Heart right ventricle (tissue), 16 donors: Measurements from ENCODE around the gene MTMR10. TPM values are rescaled to one million over a fixed set of nuclear protein-coding genes. Genes with fewer than 3 reads are reported as not detected.

Experiments used
- ATAC-seq, 8 donors: fragments of 200-7000 bp; cut with Tn5 transposase; one replicate each; pipeline ENCODE4 v1.9.1; 2020; ENCODE audit warnings: mild to moderate bottlenecking in 8 of 8, moderate library complexity in 8 of 8, moderate number of reproducible peaks in 1 of 8
- DNase-seq, 2 donors: peaks; one replicate each; pipeline ENCODE4 v3.0.0-alpha.2; 2020
- H3K27ac ChIP-seq, 10 donors: fragments of 200-600 bp; sonication (generic) in 2 of 10; one replicate each; pipeline versions ENCODE4 v1.5.0 to v1.8.0; 2020 to 2022; ENCODE audit warnings: mild to moderate bottlenecking in 3 of 10
- H3K27me3 ChIP-seq, 7 donors: fragments of 200-600 bp; one replicate each; pipeline ENCODE4 v1.8.0; 2021 to 2022; ENCODE audit warnings: mild to moderate bottlenecking in 2 of 7
- H3K36me3 ChIP-seq, 9 donors: fragments of 200-600 bp; sonication (generic) in 1 of 9; one replicate each; pipeline versions ENCODE4 v1.5.0 to v1.8.0; 2020 to 2022; ENCODE audit warnings: mild to moderate bottlenecking in 2 of 9
- H3K4me1 ChIP-seq, 9 donors: fragments of 200-600 bp; sonication (generic) in 1 of 9; one replicate each; pipeline versions ENCODE4 v1.5.0 to v1.8.0; 2020 to 2022; ENCODE audit warnings: mild to moderate bottlenecking in 4 of 9
- H3K4me3 ChIP-seq, 10 donors: fragments of 200-600 bp; sonication (generic) in 2 of 10; one replicate each; pipeline versions ENCODE4 v1.5.0 to v1.8.0; 2020 to 2022; ENCODE audit warnings: mild to moderate bottlenecking in 7 of 10, moderate library complexity in 2 of 10
- H3K9me3 ChIP-seq, 11 donors: fragments of 200-600 bp in 10 of 11; sonication (generic) in 2 of 11; one replicate each; pipeline versions ENCODE4 v1.5.0 to v1.8.0; 2013 to 2022; ENCODE audit warnings: mild to moderate bottlenecking in 2 of 11, control low read depth in 1 of 11, moderate library complexity in 1 of 11
- CTCF ChIP-seq, 9 donors: fragments of 200-600 bp; sonication (generic) in 2 of 9; IDR thresholded peaks; one replicate each; pipeline versions ENCODE4 v1.5.0 to v1.8.0; 2021 to 2022; ENCODE audit warnings: antibody characterized with exemption in 9 of 9, mild to moderate bottlenecking in 5 of 9, moderate library complexity in 1 of 9
- WGBS, 2 donors: extraction: QIAGEN DNeasy Blood & Tissue Kit; methylation state at CpG; one replicate each; pipeline ENCODE4 v1.1.7; 2013; ENCODE audit warnings: inconsistent platforms in 1 of 2; 5-methylcytosine and 5-hydroxymethylcytosine counted together
- intact Hi-C, 10 donors: fragments of 100-400 bp; cut with DNase I; formaldehyde crosslinking; loops; one replicate each; pipeline versions ENCODE4 v1.11.1 to v1.14.2; 2022
- polyA plus RNA-seq, 2 donors: library from polyadenylated mRNA; stranded (reverse); fragments of 200-250 nt; gene quantifications; one replicate each; pipeline ENCODE4 v1.2.3, GENCODE V29; 2013
- total RNA-seq, 10 donors: library from RNA; stranded (reverse); fragmentation: NEBNext Ultra II Directional in 3 of 10; extraction: Animal tissue kit (Norgen Biotek cat#: 25700) in 3 of 10; gene quantifications; one replicate each; pipeline versions ENCODE4 v1.2.1 to v1.2.4, GENCODE V29; 2021 to 2023
- donor health status: Arrhythmogenic right ventricular cardiomyopathy.
- donor health status: ischemic (EF 13 %, LVEDD 7.1; RV severe dilation, severe dysfunction).
- donor health status: healthy with polysubstance abuse.
- donor health status: DM: no; HTN: yes; CAD: no.
- donor health status: DM: no; HTN: no; CAD: no.
- donor health status: ischemic (EF 25% LVEDD 6.9; RV normal size, moderate dysfunction).
- donor health status: ischemic (EF 25% LVEDD 5.7; RV mildly dilated, moderate dysfunction).
- donor health status: healthy.
- donor health status: DM: yes; HTN: yes; CAD: no.
- donor health status: Ischemic cardiomyopathy.
- donor health status: ischemic (EF 35%, LVEDD 5.7; RV mildly dilated, moderate dysfunction).
- donor health status: nonischemic (EF 11% LVEDD 7.7; RV severe dilation, severe dysfunction).
- donor health status: DM: yes; HTN: yes; CAD: no.
- donor health status: PGD.
- donor health status: ischemic (EF 29% LVEDD 5.4; RV normal size, mild dysfunction).
- donor health status: nonischemic (EF 23%, LVEDD 6.1; RV moderate dilation, normal function).

The MTMR10 gene
- total and polyA plus RNA-seq, 12 donors, result 9.4 to 50.1 (median 29.2) TPM

GRCh38 chr15:30990036-30990435 is 1.4 kb downstream of the MTMR10 start:
- 47 to 50% methylated on average over 2 of the region's 2 CpGs for WGBS, 2 donors
- intact Hi-C loops, result loop anchor here in 2 of 10 donors (5.0 to 10.0 kb wide), 2 partner anchors 42 to 335 kb away; partner anchors contain the start of gene KLF13 (in 1 of the 2)
- TF ChIP-seq CTCF (IDR thresholded peaks at IDR 0.05), result no peak

GRCh38 chr15:30985081-30985531 is 6.3 kb downstream of the MTMR10 start:
- intact Hi-C loops, result loop anchor here in 2 of 10 donors (5.0 to 10.0 kb wide), 2 partner anchors 83 to 110 kb away; partner anchors contain the start of gene FAN1 (in 1 of the 2)
- ATAC-seq, result peak; percentile 35 to 80 (median 72)

More at GRCh38 chr15:30990036-30990435, 1.4 kb downstream of the MTMR10 start:
- ATAC-seq, result no peak
- Histone ChIP-seq H3K4me1 (peaks cover under 1 to 65% (median 59%) of the 10 kb centered on the region in 9 donors), H3K27ac (peak overlapping the region in 5 of 10 donors; percentile 89 to 97 (median 96)), H3K36me3 (peaks cover 0 to 30% (median 6%) of the 10 kb centered on the region in 9 donors), H3K9me3 (no peaks in the 10 kb centered on the region), H3K4me3 (peak overlapping the region in 9 of 10 donors; percentile 72 to 97 (median 94)), H3K27me3 (no peaks in the 10 kb centered on the region)
- no peak for DNase-seq

GRCh38 chr15:30984542-30984941 is 6.9 kb downstream of the MTMR10 start:
- ATAC-seq (peak in 5 of 8 donors; percentile 36 to 53 (median 39)), DNase-seq (no peak)
- intact Hi-C loops, result loop anchor here in 1 of 10 donors (10.0 kb wide), 1 partner anchor 110 kb away; no protein-coding TSS in a partner anchor
- peaks cover 0 to 70% (median 12%) of the 10 kb centered on the region in 9 donors for H3K36me3 ChIP-seq
- 38 to 44% methylated on average over 6 of the region's 6 CpGs for WGBS, 2 donors
- H3K9me3 ChIP-seq, result no peaks in the 10 kb centered on the region
- H3K4me1 ChIP-seq, result peaks cover 12 to 91% (median 78%) of the 10 kb centered on the region in 9 donors
- H3K27me3 ChIP-seq, result no peaks in the 10 kb centered on the region
- TF ChIP-seq CTCF (IDR thresholded peaks at IDR 0.05), result no peak
- peak overlapping the region in 8 of 10 donors; percentile 13 to 61 (median 44) for H3K27ac ChIP-seq
- peak overlapping the region in 5 of 10 donors; percentile 2 to 12 (median 8) for H3K4me3 ChIP-seq

More at GRCh38 chr15:30985081-30985531, 6.3 kb downstream of the MTMR10 start:
- peak in 1 of 2 donors; percentile 22 for DNase-seq
- H3K36me3 ChIP-seq, result peaks cover 0 to 65% (median 12%) of the 10 kb centered on the region in 9 donors
- peak overlapping the region in 8 of 10 donors; percentile 13 to 61 (median 44) for H3K27ac ChIP-seq
- TF ChIP-seq CTCF (IDR thresholded peaks at IDR 0.05), result no peak
- H3K4me1 ChIP-seq, result peaks cover 12 to 91% (median 80%) of the 10 kb centered on the region in 9 donors
- H3K27me3 ChIP-seq, result no peaks in the 10 kb centered on the region
- 13 to 15% methylated on average over 3 of the region's 3 CpGs for WGBS, 2 donors
- H3K9me3 ChIP-seq, result no peaks in the 10 kb centered on the region
- peak overlapping the region in 5 of 10 donors; percentile 2 to 12 (median 8) for H3K4me3 ChIP-seq

- peak overlapping the region in 6 of 10 donors; percentile 13 to 61 (median 45) for H3K27ac ChIP-seq
- intact Hi-C loops, result loop anchor here in 1 of 10 donors (10.0 kb wide), 1 partner anchor 111 kb away; no protein-coding TSS in a partner anchor
- H3K4me3 ChIP-seq, result peak overlapping the region in 4 of 10 donors; percentile 2 to 12 (median 6)
- ATAC-seq (peak in 1 of 8 donors; percentile 45), DNase-seq (no peak)
- peaks cover 0 to 74% (median 12%) of the 10 kb centered on the region in 9 donors for H3K36me3 ChIP-seq
- TF ChIP-seq CTCF (IDR thresholded peaks at IDR 0.05), result no peak
- 55 to 57% methylated on average over 3 of the region's 3 CpGs for WGBS, 2 donors
- peaks cover 12 to 90% (median 78%) of the 10 kb centered on the region in 9 donors for H3K4me1 ChIP-seq
- H3K9me3 ChIP-seq, result no peaks in the 10 kb centered on the region
- no peaks in the 10 kb centered on the region for H3K27me3 ChIP-seq
These were observed 7.3 kb downstream of the MTMR10 start for GRCh38 chr15:30984118-30984517.
